Islet precursor cell (in vitro differentiated cells): Measurements from ENCODE around the gene ADA.

Source experiments
- DNase-seq: peaks from one replicate; pipeline ENCODE4 v3.0.0-alpha.2; 2018

The ADA gene

DNA sequence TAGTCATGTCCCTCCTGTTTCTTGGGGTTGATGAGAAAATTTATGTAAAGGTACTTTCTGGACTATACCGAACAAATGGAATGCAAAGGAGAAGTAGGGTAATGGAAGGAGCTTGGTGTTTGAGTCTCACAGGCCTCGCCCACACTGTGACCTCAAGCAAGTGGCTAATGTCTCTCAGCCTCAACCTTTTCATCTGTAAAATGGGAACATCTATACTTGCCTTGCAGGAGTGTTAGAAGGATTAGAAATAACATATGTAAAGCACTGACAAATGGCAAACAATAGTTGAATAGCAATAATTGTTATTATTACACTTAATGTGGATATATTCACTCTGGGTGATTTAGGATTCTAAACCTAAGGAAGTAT, 78.0 kb downstream of the ADA start:
- no peak for DNase-seq

DNA sequence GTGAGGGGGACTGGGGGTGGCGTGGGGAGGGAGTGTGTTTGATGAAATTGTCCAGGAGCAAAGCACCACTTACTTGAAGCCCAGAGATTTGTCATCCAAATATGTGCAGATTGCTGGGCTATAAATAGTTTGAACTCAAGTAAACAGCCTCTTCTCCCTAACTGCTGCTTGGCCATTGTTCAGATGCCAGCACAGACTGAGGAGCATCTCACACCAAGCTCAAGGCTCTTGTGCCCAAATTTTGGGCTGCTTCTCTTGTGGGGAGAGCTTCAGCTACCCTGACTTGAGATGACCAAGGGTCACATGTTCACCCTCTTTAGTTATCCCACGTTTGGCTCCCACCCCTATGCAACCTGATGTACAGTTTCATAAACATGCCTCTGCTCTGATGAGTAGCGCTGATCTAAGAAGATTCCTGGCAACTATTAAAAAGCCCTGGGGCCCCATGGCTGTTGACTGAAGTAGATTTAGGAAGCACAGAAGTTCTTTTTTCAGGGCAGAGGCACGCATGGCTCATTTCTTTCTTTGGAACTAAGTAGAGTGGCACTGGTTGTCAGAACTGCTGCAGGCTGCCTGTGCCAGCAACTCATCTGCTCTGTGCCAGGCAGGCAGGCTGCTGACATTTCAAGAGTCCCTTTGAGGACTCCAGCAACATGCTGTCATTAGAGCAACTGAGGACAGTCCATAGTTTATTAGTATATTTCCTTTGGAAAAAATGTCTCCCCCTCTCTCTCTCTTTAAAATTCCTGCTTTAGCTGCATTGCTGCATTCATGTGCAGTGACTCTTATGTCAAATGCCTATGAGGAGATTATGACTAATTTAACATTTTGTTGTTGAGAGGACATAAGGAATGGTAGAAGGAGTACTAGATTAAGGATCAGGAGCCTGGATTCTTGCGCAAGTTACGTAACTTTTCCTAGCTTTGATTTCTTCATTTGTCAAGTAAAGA, 78.7 kb downstream of the ADA start:
- peak; percentile 53 for DNase-seq

DNA sequence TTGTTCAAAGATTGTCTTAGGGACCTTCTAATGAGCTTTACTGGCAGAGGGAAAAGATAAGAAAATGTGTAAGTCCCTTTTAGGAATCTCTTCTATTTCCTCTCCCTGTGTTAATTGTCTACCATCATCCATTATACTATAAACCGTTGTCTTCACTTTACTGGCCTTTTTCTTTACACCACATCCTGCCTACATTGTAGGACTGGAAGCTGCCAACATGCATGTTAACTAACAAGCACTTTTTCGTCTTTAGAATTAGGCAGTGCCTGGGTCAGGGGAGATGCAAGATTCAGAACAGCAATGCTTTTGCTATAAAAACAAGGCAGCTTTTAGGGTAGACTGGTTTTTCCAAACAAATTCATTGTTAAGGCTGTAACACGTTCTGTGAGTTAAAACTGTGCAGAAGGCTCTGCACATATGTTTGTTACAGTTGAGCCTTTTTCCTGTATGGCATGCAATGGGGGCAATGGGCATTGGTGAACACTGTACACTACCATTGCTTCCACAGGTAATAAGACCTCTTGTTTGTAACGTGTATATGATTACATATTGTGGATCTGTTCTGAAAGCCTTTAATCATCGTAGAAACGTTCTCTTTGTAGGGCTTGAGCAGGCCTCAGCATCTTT, 80.0 kb downstream of the ADA start:
- no peak for DNase-seq

DNA sequence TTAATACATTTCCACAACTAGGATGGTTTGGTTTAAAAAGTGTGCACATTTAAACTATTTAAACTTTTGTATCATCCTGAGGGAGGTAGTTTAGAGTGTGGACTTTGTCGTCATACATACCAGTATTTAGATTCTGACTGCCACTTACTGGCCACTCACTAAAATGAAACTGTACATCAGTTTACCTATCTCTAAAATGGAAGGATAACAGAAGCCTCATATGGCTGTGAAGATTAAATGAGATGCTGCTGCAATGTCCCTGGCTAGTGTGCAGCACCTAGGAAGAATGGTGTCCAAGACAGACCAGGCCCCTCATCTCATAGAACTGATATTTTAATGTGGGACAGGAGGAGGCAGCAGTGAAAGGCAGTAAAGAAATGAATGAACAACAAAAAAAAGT, 81.1 kb downstream of the ADA start:
- DNase-seq, result no peak
